Measurements from ENCODE around the gene HHATL.

Gene HHATL

DNA sequence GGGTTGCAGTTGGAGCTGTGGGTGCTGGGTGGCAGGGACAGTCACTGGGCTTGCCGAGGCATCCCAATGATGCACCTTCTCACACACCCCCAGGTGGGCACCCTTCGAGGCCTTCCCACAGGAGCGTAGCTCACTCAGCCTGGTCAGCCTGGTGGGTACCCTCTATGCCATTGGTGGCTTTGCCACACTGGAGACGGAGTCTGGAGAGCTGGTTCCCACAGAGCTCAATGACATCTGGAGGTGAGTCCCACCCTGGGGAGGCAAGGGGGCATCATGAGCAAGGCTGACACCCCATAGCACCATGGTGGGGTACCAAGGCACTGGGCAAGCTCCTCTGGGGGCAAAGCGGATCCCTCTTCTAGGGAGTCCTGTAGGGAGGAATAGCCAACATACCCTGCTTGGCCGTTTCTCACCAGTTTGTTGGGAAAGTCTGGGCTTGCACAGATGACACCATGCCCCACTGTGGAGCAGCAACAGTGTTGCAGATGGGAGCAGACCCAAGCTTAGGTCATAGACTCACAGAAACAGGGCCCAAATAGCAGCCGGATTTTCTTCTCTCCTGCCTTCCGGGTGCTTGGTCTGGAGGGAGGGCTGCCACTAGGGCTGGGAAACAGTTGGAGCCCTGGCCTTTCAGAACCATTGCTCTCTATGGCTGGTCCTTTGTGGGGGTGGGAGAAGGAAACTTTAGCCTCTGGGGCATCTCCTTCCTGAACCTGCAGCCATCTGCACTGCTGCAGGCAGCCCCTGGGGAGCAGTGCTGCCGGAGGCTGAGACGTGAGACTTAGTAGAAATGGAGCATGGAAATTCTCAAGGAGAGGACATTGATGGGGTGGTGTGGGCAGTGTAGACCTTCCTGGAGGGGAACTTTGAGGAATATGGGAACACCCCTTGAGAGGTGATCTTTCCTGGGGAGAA, 11.6 kb downstream of the HHATL start:
- H3K4me3 ChIP-seq (replicated peaks; ENCODE audit: low read depth, low read length), result no peak overlapping the region
- no peak for DNase-seq (ENCODE audit: extremely low read depth, insufficient read length)
- H3K27me3 ChIP-seq (replicated peaks; ENCODE audit: control insufficient read depth, insufficient read depth, low read length), result peaks cover 2% of the 10 kb centered on the region

DNA sequence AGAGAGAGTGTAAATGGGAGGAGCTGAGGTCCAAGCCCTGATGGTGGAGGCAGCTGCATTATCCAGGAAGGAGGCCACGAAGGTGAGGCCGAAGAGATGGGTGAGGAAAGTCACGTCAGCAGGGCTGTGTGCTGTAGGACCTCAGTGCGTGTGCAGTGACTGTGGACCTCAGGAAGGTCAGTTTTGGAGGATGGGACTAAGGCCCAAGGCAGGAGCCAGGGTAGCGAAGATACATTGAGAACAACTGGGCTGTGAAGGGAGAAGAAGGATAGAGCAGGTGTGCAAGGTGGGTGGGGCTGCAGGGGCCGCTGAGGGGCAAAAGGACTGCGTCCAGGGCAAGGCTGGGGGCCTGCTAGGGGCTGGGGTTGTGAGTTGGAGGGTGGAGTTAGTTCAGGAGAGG, 12.4 kb downstream of the HHATL start:
- no peak for DNase-seq (ENCODE audit: extremely low read depth, insufficient read length)
- TF ChIP-seq, protein P1, sequence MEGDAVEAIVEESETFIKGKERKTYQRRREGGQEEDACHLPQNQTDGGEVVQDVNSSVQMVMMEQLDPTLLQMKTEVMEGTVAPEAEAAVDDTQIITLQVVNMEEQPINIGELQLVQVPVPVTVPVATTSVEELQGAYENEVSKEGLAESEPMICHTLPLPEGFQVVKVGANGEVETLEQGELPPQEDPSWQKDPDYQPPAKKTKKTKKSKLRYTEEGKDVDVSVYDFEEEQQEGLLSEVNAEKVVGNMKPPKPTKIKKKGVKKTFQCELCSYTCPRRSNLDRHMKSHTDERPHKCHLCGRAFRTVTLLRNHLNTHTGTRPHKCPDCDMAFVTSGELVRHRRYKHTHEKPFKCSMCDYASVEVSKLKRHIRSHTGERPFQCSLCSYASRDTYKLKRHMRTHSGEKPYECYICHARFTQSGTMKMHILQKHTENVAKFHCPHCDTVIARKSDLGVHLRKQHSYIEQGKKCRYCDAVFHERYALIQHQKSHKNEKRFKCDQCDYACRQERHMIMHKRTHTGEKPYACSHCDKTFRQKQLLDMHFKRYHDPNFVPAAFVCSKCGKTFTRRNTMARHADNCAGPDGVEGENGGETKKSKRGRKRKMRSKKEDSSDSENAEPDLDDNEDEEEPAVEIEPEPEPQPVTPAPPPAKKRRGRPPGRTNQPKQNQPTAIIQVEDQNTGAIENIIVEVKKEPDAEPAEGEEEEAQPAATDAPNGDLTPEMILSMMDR (IDR thresholded peaks at IDR 0.05; ENCODE audit: insufficient read depth, low read length, poor library complexity, severe bottlenecking), result no peak
- Histone ChIP-seq H3K27me3 (replicated peaks; ENCODE audit: control insufficient read depth, insufficient read depth, low read length) (peaks cover 2% of the 10 kb centered on the region), H3K36me3 (ENCODE audit: control insufficient read depth, insufficient read depth, low read length) (no peaks in the 10 kb centered on the region), H3K4me3 (replicated peaks; ENCODE audit: low read depth, low read length) (no peak overlapping the region)

More for the DNA sequence above, 11.6 kb downstream of the HHATL start:
- H3K36me3 ChIP-seq (ENCODE audit: control insufficient read depth, insufficient read depth, low read length), result no peaks in the 10 kb centered on the region
- TF ChIP-seq, protein P1 (IDR thresholded peaks at IDR 0.05; ENCODE audit: insufficient read depth, low read length, poor library complexity, severe bottlenecking), result no peak

DNA sequence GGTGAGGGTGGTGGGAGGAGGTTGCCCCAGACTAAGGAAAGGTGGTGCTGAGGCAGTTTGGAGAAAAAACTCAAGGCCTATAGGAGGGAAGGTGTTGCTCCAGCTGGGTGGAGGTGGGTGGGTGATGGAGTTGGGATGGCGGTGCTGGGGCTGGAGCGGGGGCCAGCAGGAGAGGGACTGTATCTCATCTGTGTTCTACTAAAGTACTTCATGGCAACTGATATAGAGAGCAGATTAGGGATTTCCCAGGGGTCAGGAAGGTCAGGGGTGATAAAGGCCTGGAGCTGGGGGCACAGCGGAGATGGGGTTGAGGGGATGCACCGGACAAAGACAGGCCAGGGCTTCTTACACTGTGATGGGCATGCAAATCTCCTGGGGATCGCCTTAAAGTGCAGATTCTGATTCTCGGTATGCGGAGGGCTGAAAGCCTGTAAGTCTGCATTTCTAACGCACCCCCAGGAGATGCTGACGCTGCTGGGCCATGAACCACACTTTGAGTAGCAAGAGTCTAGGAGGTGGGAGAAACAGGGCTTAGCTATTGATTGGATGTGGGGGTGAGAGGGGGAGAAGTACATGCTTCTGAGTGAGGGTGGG, 13.1 kb downstream of the HHATL start:
- Histone ChIP-seq H3K4me3 (replicated peaks; ENCODE audit: low read depth, low read length) (no peak overlapping the region), H3K27me3 (replicated peaks; ENCODE audit: control insufficient read depth, insufficient read depth, low read length) (peaks cover 2% of the 10 kb centered on the region), H3K36me3 (ENCODE audit: control insufficient read depth, insufficient read depth, low read length) (no peaks in the 10 kb centered on the region)
- no peak for DNase-seq (ENCODE audit: extremely low read depth, insufficient read length)
- TF ChIP-seq, protein P1 (IDR thresholded peaks at IDR 0.05; ENCODE audit: insufficient read depth, low read length, poor library complexity, severe bottlenecking), result no peak

DNA sequence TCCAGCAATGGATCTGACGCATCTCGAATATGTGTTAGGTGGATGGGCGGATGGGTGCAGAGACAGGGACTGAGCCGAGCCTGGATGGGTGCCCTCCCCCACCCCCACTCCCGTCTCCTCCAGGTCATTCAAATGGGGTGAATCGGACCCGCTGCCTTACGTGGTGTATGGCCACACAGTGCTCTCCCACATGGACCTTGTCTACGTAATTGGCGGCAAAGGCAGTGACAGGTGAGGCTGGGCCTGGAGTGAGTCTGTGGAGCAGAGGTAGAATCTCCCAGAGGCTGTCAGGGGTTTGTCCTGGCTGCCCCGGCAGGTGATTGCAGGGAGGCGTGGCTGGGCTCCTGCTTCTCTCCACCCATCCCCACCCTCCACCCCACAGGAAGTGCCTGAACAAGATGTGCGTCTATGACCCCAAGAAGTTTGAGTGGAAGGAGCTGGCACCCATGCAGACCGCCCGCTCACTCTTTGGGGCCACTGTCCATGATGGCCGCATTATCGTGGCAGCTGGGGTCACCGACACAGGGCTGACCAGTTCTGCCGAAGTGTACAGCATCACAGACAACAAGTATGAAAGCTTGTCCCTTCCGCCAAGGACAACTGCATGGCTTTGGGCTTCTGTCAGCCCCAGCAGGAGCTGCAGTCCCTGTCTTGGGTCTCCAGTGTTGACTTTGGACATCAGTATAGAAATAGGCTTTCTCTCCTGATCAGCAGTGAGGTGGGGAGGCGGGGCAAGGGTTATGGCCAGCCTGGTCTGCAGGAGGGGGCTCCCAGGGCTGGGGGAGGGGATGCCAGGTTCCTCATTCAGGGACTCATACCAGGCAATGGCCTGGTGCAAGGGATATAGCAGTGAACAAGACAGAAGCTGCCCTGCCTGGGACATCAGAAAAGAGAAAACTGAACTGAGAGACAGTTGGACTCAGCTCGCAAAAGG, 13.8 kb downstream of the HHATL start:
- DNase-seq (ENCODE audit: extremely low read depth, insufficient read length), result no peak
- Histone ChIP-seq H3K36me3 (ENCODE audit: control insufficient read depth, insufficient read depth, low read length) (no peaks in the 10 kb centered on the region), H3K27me3 (replicated peaks; ENCODE audit: control insufficient read depth, insufficient read depth, low read length) (peaks cover 2% of the 10 kb centered on the region), H3K4me3 (replicated peaks; ENCODE audit: low read depth, low read length) (no peak overlapping the region)
- TF ChIP-seq, protein P1 (IDR thresholded peaks at IDR 0.05; ENCODE audit: insufficient read depth, low read length, poor library complexity, severe bottlenecking), result no peak

DNA sequence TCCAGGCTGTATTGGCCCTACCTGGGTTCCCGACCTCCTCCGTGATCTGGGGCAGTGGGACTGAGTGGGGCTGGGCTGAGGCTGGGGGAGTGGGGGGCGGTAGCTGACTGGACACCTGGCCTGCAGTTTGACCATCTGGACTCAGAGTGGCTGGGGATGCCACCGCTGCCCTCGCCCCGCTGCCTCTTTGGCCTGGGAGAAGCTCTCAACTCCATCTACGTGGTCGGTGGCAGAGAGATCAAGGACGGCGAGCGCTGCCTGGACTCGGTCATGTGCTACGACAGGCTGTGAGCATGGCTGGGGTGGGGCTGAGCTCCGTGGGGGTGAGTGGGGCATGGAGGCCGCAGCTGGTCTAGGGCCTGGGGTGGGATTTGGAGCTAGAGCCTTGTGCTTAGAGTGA, 14.6 kb downstream of the HHATL start:
- no peak overlapping the region for H3K4me3 ChIP-seq (replicated peaks; ENCODE audit: low read depth, low read length)
- TF ChIP-seq, protein P1 (IDR thresholded peaks at IDR 0.05; ENCODE audit: insufficient read depth, low read length, poor library complexity, severe bottlenecking), result no peak
- H3K36me3 ChIP-seq (ENCODE audit: control insufficient read depth, insufficient read depth, low read length), result no peaks in the 10 kb centered on the region
- no peaks in the 10 kb centered on the region; the same call in 1 of the 2 replicates for H3K27me3 ChIP-seq (replicated peaks; ENCODE audit: control insufficient read depth, insufficient read depth, low read length)
- DNase-seq (ENCODE audit: extremely low read depth, insufficient read length), result no peak

Measured in GM06990 (cell line).